ENCODE data around the gene ACVR2B. TPM values are rescaled to one million over a fixed set of nuclear protein-coding genes. Genes with fewer than 3 reads are reported as not detected.

The ACVR2B gene
- total RNA-seq, 5 donors from 2014 or later (not counting 1 experiment from before 2014, with no cell fraction given), result 6.3 to 11.0 (median 8.1) TPM

DNA sequence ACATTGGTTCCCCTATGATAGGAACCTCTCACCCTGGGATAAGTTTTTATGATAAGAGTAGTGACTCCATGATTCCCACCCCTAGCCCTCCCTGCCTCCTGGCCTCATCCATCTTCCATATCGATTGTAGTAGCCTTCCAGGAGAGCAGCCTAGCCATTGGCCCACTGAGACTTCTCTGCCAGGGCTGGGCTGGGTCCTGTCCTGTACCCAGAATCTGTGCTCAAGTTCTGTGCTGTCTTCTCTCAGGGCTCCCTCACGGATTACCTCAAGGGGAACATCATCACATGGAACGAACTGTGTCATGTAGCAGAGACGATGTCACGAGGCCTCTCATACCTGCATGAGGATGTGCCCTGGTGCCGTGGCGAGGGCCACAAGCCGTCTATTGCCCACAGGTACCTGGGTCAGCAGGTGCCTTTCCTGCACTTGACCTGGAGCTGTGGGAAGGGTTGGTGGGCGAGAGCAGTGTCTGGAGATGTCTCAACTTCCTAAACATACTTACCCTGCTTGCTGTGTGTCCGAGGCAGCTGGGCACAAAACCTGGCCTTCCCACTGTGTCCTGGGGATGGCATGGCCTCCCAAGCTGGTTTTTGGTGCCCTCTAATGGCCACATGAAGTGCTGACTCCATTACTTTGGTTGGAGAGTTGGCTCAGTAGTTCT is 25.9 kb downstream of the ACVR2B start:
- POLR2A ChIA-PET, result no interaction called here
- H3K27me3 Mint-ChIP-seq, result no peaks in the 10 kb centered on the region

DNA sequence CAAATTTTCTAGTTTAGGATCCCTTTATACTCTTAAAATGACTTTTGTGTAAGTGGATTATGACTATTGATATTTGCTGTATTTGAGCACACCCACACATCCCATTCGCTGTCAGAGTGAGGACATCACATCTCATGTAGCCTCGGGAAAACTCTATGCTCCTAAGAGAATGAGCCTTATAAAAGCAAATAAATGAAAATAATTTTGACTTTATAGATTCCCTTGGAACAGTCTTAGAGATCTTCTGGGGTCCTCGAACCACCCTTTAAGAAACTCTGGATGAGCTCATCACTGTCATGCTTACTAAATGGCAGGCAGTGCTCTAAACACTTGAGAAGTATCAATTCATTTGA is 26.4 kb downstream of the ACVR2B start:
- no peaks in the 10 kb centered on the region for H3K9me3 ChIP-seq
- no peaks in the 10 kb centered on the region for H3K27me3 Mint-ChIP-seq
- H3K27ac ChIP-seq (ENCODE audit: low read length), result no peak overlapping the region
- no peak overlapping the region for H3K4me3 Mint-ChIP-seq
- no peaks in the 10 kb centered on the region for H3K9me3 Mint-ChIP-seq
- H3K4me1 ChIP-seq (ENCODE audit: control insufficient read depth in 1 of 2, extremely low read depth in 1 of 2, insufficient read depth in 2 of 2, low read length in 2 of 2), result no peaks in the 10 kb centered on the region
- H3K4me3 ChIP-seq (ENCODE audit: control insufficient read depth in 1 of 2, extremely low read depth in 1 of 2, low read length in 1 of 2), result no peak overlapping the region
- H3K27ac Mint-ChIP-seq, result no peak overlapping the region
- 17% methylated on average over 1 of the region's 3 CpGs for WGBS (ENCODE audit: insufficient coverage)
- ChIA-PET POLR2A (no interaction called here), CTCF (interaction anchor here (0.5 to 3.4 kb wide), 12 partner anchors 9 to 613 kb away, joined by 3 to 19 read pairs (median 4); partner anchors contain the start of genes XYLB (in 2 of the 2) and EXOG (in 1 of the 2))
- no peak for ATAC-seq (replicated peaks in 1 of 4)
- peaks cover 36% of the 10 kb centered on the region for H3K36me3 Mint-ChIP-seq
- no peak for DNase-seq
- peaks cover 0 to 18% (median 3%) of the 10 kb centered on the region in 3 donors for H3K4me1 Mint-ChIP-seq
- no peaks in the 10 kb centered on the region for H3K27me3 ChIP-seq (replicated peaks in 1 of 2; ENCODE audit: control insufficient read depth in 2 of 2, extremely low read depth in 1 of 2, insufficient read depth in 2 of 2, low read length in 1 of 2)
- H3K36me3 ChIP-seq (ENCODE audit: control insufficient read depth in 2 of 2, extremely low read depth in 1 of 2, insufficient read depth in 1 of 2, low read length in 1 of 2), result peaks cover 30 to 32% of the 10 kb centered on the region in 2 donors

More for the DNA sequence above, 25.9 kb downstream of the ACVR2B start:
- Mint-ChIP-seq H3K4me1 (peaks cover 0 to 20% (median 4%) of the 10 kb centered on the region in 3 donors), H3K27ac (no peak overlapping the region), H3K9me3 (no peaks in the 10 kb centered on the region), H3K36me3 (peaks cover 32% of the 10 kb centered on the region), H3K4me3 (no peak overlapping the region)
- Histone ChIP-seq H3K27ac (ENCODE audit: low read length) (no peak overlapping the region), H3K4me3 (ENCODE audit: control insufficient read depth in 1 of 2, extremely low read depth in 1 of 2, low read length in 1 of 2) (no peak overlapping the region), H3K27me3 (replicated peaks in 1 of 2; ENCODE audit: control insufficient read depth in 2 of 2, extremely low read depth in 1 of 2, insufficient read depth in 2 of 2, low read length in 1 of 2) (no peaks in the 10 kb centered on the region), H3K9me3 (no peaks in the 10 kb centered on the region), H3K4me1 (ENCODE audit: control insufficient read depth in 1 of 2, extremely low read depth in 1 of 2, insufficient read depth in 2 of 2, low read length in 2 of 2) (no peaks in the 10 kb centered on the region), H3K36me3 (ENCODE audit: control insufficient read depth in 2 of 2, extremely low read depth in 1 of 2, insufficient read depth in 1 of 2, low read length in 1 of 2) (peaks cover 30 to 32% of the 10 kb centered on the region in 2 donors)
- CTCF ChIA-PET, result interaction anchor here (0.5 to 3.4 kb wide), 10 partner anchors 12 to 612 kb away, joined by 3 to 19 read pairs (median 4); partner anchors contain the start of genes XYLB (in 2 of the 2) and EXOG (in 1 of the 2)
- peak in 27 of 35 experiments; percentile 11 to 74 (median 29) for DNase-seq
- WGBS (ENCODE audit: insufficient coverage), result 87% methylated on average over 7 of the region's 10 CpGs
- peak in 3 of 4 experiments; percentile 63 to 80 (median 73) for ATAC-seq (replicated peaks in 1 of 4)

DNA sequence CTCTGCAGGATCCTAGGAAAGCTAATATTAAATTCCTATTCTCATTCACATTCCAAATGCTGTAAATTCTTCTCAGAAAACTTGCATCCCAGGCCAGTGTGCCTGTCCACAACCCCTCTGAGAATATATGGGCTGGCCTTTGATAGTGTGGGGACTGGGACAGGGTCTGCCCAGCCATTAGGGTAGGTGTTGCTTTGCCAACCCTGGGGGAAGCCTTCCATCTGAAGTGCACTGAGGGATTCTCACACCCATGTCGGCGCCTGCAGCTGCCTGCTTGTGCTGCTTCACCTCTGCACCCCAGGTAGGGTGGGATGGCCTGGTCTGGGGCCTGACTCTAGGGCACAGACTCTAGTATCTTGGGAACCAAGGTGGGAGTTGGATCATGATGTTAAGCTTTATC is 27.2 kb downstream of the ACVR2B start:
- H3K36me3 Mint-ChIP-seq, result peaks cover 39% of the 10 kb centered on the region
- ChIA-PET POLR2A (no interaction called here), CTCF (interaction anchor here (0.6 to 3.4 kb wide), 14 partner anchors 8 to 507 kb away, joined by 3 to 19 read pairs (median 4); partner anchors contain the start of gene XYLB (in 1 of the 2))
- no peaks in the 10 kb centered on the region for H3K27me3 Mint-ChIP-seq
- Histone ChIP-seq H3K9me3 (no peaks in the 10 kb centered on the region), H3K36me3 (ENCODE audit: control insufficient read depth in 2 of 2, extremely low read depth in 1 of 2, insufficient read depth in 1 of 2, low read length in 1 of 2) (peaks cover 30 to 32% of the 10 kb centered on the region in 2 donors), H3K4me3 (ENCODE audit: control insufficient read depth in 1 of 2, extremely low read depth in 1 of 2, low read length in 1 of 2) (no peak overlapping the region), H3K27ac (ENCODE audit: low read length) (no peak overlapping the region), H3K4me1 (ENCODE audit: control insufficient read depth in 1 of 2, extremely low read depth in 1 of 2, insufficient read depth in 2 of 2, low read length in 2 of 2) (no peaks in the 10 kb centered on the region), H3K27me3 (replicated peaks in 1 of 2; ENCODE audit: control insufficient read depth in 2 of 2, extremely low read depth in 1 of 2, insufficient read depth in 2 of 2, low read length in 1 of 2) (no peaks in the 10 kb centered on the region)
- DNase-seq (no peak), ATAC-seq (replicated peaks in 1 of 4) (no peak)
- WGBS (ENCODE audit: insufficient coverage), result no CpG with 5 or more reads among the region's 2 CpGs
- H3K4me3 Mint-ChIP-seq, result no peak overlapping the region
- no peaks in the 10 kb centered on the region for H3K9me3 Mint-ChIP-seq
- no peak overlapping the region for H3K27ac Mint-ChIP-seq
- peaks cover 0 to 10% (median 2%) of the 10 kb centered on the region in 3 donors for H3K4me1 Mint-ChIP-seq

DNA sequence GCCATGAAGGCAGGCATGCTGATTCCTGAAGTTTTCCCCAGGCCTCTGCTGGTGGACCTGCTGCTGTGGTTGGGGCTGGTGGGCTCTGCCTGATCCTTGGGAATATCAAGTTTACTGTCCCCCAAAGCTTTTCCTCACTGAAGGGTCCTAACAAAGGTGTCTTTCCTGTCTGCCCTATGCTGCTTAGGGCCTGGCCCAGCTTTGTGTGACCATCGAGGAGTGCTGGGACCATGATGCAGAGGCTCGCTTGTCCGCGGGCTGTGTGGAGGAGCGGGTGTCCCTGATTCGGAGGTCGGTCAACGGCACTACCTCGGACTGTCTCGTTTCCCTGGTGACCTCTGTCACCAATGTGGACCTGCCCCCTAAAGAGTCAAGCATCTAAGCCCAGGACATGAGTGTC is 29.3 kb downstream of the ACVR2B start:
- no peaks in the 10 kb centered on the region for H3K9me3 ChIP-seq
- ATAC-seq (replicated peaks in 1 of 4), result no peak

DNA sequence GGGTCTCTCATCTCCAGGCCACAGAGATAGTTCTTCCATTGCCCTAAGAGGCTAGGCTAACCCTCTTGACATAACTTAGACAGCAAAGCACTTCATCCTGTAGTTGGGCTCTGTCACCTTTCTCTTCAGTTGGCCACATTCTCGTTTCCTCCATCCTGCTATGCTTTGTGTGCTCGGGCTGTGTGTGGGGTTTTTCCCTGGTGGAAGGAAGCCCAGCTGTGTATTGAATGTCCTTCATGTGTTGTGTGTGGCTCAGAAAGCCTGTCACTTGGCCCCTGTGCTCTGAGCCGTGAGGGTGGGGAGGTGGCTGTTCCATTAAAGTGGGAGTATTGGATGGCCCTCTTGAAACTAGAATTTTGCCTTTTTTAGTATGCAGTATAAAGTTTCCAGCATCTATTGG is 33.6 kb downstream of the ACVR2B start:
- no peaks in the 10 kb centered on the region for H3K4me1 ChIP-seq (ENCODE audit: control insufficient read depth in 1 of 2, extremely low read depth in 1 of 2, insufficient read depth in 2 of 2, low read length in 2 of 2)
- DNase-seq (no peak), ATAC-seq (replicated peaks in 1 of 4) (no peak)
- no peak overlapping the region for H3K27ac ChIP-seq (ENCODE audit: low read length)
- no peak overlapping the region for H3K4me3 Mint-ChIP-seq
- no peaks in the 10 kb centered on the region for H3K9me3 ChIP-seq
- H3K27me3 ChIP-seq (replicated peaks in 1 of 2; ENCODE audit: control insufficient read depth in 2 of 2, extremely low read depth in 1 of 2, insufficient read depth in 2 of 2, low read length in 1 of 2), result no peaks in the 10 kb centered on the region
- no peaks in the 10 kb centered on the region for H3K4me1 Mint-ChIP-seq
- H3K9me3 Mint-ChIP-seq, result no peaks in the 10 kb centered on the region
- no peaks in the 10 kb centered on the region for H3K27me3 Mint-ChIP-seq
- WGBS (ENCODE audit: insufficient coverage), result 65% methylated on average over 2 of the region's 3 CpGs
- peaks cover 3 to 13% of the 10 kb centered on the region in 2 donors for H3K36me3 ChIP-seq (ENCODE audit: control insufficient read depth in 2 of 2, extremely low read depth in 1 of 2, insufficient read depth in 1 of 2, low read length in 1 of 2)
- no peak overlapping the region for H3K4me3 ChIP-seq (ENCODE audit: control insufficient read depth in 1 of 2, extremely low read depth in 1 of 2, low read length in 1 of 2)
- POLR2A ChIA-PET, result no interaction called here
- H3K36me3 Mint-ChIP-seq, result peaks cover 23% of the 10 kb centered on the region
- H3K27ac Mint-ChIP-seq, result no peak overlapping the region
- CTCF ChIA-PET, result interaction anchor here in 1 of 2 donors (0.6 kb wide), 1 partner anchor 893 kb away, joined by 3 read pairs; no protein-coding TSS in a partner anchor

More for the DNA sequence above, 29.3 kb downstream of the ACVR2B start:
- Histone ChIP-seq H3K27ac (ENCODE audit: low read length) (no peak overlapping the region), H3K4me1 (ENCODE audit: control insufficient read depth in 1 of 2, extremely low read depth in 1 of 2, insufficient read depth in 2 of 2, low read length in 2 of 2) (no peaks in the 10 kb centered on the region), H3K27me3 (replicated peaks in 1 of 2; ENCODE audit: control insufficient read depth in 2 of 2, extremely low read depth in 1 of 2, insufficient read depth in 2 of 2, low read length in 1 of 2) (no peaks in the 10 kb centered on the region), H3K36me3 (ENCODE audit: control insufficient read depth in 2 of 2, extremely low read depth in 1 of 2, insufficient read depth in 1 of 2, low read length in 1 of 2) (peaks cover 23 to 32% of the 10 kb centered on the region in 2 donors), H3K4me3 (ENCODE audit: control insufficient read depth in 1 of 2, extremely low read depth in 1 of 2, low read length in 1 of 2) (no peak overlapping the region)
- ChIA-PET CTCF (no interaction called here), POLR2A (interaction anchor here in 1 of 2 donors (0.6 kb wide), 1 partner anchor 376 kb away, joined by 7 read pairs; no protein-coding TSS in a partner anchor)
- H3K27ac Mint-ChIP-seq, result no peak overlapping the region
- H3K4me1 Mint-ChIP-seq, result peaks cover 0 to 7% (median 0%) of the 10 kb centered on the region in 3 donors
- WGBS (ENCODE audit: insufficient coverage), result 95% methylated on average over 10 of the region's 10 CpGs
- peaks cover 39% of the 10 kb centered on the region for H3K36me3 Mint-ChIP-seq
- no peak overlapping the region for H3K4me3 Mint-ChIP-seq
- no peak for DNase-seq
- no peaks in the 10 kb centered on the region for H3K9me3 Mint-ChIP-seq
- H3K27me3 Mint-ChIP-seq, result no peaks in the 10 kb centered on the region

DNA sequence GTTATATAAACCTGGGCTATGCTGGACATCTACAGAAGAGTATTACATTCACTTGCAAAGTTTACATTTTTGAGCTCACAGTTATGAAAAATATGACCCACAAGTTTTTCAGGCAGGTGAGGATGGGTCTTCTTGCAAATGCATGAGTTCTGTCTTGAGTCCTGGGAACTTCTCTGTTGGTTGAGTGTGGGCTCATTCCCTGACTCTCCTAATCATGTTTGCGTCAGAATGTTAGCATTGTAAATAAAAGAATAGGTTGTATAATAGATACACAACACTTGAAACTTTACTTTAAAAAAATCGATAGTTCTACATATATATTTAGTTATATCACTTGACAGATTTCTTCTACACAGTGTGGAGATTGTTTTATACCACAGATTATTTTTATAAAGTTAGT is 35.3 kb downstream of the ACVR2B start:
- H3K9me3 Mint-ChIP-seq, result no peaks in the 10 kb centered on the region

More for the DNA sequence above, 35.3 kb downstream of the ACVR2B start:
- Mint-ChIP-seq H3K27me3 (no peaks in the 10 kb centered on the region), H3K4me3 (no peak overlapping the region), H3K36me3 (peaks cover 9% of the 10 kb centered on the region), H3K27ac (no peak overlapping the region), H3K4me1 (no peaks in the 10 kb centered on the region)
- Histone ChIP-seq H3K27me3 (replicated peaks in 1 of 2; ENCODE audit: control insufficient read depth in 2 of 2, extremely low read depth in 1 of 2, insufficient read depth in 2 of 2, low read length in 1 of 2) (no peaks in the 10 kb centered on the region), H3K36me3 (ENCODE audit: control insufficient read depth in 2 of 2, extremely low read depth in 1 of 2, insufficient read depth in 1 of 2, low read length in 1 of 2) (peaks cover 0 to 1% of the 10 kb centered on the region in 2 donors), H3K4me3 (ENCODE audit: control insufficient read depth in 1 of 2, extremely low read depth in 1 of 2, low read length in 1 of 2) (no peak overlapping the region), H3K27ac (ENCODE audit: low read length) (no peak overlapping the region), H3K4me1 (ENCODE audit: control insufficient read depth in 1 of 2, extremely low read depth in 1 of 2, insufficient read depth in 2 of 2, low read length in 2 of 2) (no peaks in the 10 kb centered on the region), H3K9me3 (no peaks in the 10 kb centered on the region)
- no peak for ATAC-seq (replicated peaks in 1 of 4)
- ChIA-PET POLR2A (no interaction called here), CTCF (interaction anchor here in 1 of 2 donors (0.9 kb wide), 1 partner anchor 8 kb away, joined by 3 read pairs; no protein-coding TSS in a partner anchor)
- no CpG with 5 or more reads among the region's 2 CpGs for WGBS (ENCODE audit: insufficient coverage)
- no peak for DNase-seq

Data from T-cell (primary cell).